GM20431 (cell line): Measurements from ENCODE around the gene CCDC148.
"Not testable (repeated sequence)": the region's sequence is repeated elsewhere in the genome, so short reads cannot be mapped to it uniquely, and the experiment has no call there.

Experiments
- in situ Hi-C: fragments of 300-500 bp; cut with MseI, MboI; formaldehyde crosslinking; loops from one replicate; pipeline ENCODE4 v1.15.0; 2020; ENCODE audit warnings: low sequenced_read_pairs; ENCODE audit not compliant: unreplicated experiment

Gene CCDC148

DNA sequence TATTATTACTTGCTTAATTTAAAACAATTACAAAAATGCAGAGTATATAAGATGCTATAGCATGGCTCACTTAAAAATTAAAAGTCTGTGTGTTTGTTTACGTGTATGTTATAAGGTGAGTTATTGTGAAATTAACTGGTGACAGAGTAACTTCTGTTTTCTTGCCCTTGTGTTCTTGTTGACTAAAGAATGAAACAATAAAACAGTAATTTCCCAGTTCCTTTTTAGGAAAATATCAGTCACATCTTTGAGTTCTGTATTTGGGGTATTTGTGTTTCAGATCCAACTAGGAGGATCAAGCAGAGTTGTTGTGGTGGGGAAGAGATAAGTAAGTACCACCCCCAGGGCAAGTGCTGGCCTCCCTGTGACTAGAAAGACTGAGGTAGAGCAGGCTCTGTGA is 143.6 kb downstream of the CCDC148 start:
- in situ Hi-C loops, result no loop called here

DNA sequence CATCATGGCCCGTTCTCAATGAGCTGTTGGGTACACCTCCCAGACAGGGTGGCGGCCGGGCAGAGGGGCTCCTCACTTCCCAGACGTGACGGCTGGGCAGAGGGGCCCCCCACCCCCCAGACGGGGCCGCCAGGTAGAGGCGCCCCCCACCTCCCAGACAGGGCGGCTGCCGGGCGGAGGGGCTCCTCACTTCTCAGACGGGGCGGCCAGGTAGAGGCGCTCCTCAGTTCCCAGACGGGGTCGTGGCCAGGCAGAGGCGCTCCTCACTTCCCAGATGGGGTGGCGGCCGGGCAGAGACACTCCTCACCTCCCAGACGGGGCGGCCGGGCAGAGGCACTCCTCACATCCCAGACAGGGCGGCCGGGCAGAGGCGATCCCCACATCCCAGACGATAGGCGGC is 146.1 kb downstream of the CCDC148 start:
- in situ Hi-C loops, result not testable (repeated sequence)

DNA sequence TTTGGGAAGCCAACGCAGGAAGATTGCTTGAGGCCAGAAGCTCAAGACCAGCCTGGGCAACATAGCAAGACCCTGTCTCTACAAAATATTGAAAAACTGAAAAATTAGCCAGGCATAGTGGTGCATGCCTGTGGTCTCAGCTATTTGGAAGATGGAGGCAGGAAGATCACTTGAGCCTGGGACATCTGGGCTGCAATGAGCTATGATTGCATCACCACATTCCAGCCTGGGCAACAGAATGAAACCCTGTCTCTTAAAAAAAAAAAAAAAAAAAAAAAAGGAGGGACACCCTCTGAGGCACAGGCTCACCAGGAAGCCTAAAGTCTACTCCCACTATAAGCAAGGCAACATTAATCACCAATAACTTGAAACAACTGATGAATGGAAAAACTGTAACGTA is 151.1 kb downstream of the CCDC148 start:
- in situ Hi-C loops, result no loop called here

DNA sequence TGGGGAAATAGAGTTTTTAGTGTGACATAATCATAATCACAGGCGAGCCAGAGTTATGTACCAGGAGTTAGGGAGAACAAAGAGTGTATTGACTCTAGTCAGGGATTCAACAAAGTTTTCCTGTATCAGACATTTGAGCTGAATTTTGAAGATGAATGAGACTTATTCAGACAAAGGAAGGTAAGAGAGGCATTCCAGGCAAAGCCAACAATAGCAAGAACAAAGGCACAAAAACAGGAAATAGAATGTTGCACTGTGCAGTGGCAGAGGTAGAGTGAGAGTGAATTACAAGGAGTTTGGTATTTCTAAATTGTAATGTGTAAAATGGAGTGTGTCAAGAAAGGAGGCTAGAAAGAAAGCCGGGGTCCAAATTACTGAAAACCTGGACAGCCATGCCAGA is 156.2 kb downstream of the CCDC148 start:
- in situ Hi-C loops, result no loop called here

DNA sequence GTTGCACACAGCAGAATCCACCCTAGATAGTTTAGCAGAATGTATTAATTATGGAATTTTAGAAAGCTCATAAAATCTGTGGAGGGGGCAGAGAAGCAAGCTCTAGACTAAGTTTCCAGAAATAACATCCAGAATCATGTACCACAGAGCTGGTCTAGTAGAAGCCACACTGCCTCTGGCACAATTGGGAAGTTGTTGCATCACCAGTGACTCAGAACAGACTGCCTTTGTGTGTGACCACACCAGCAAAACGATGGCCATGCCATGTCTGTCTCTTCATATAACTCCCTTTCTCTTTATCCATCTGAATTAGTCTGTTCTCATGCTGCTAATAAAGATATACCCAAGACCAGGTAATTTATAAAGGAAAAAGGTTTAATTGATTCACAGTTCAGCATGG is 158.9 kb downstream of the CCDC148 start:
- in situ Hi-C loops, result no loop called here

DNA sequence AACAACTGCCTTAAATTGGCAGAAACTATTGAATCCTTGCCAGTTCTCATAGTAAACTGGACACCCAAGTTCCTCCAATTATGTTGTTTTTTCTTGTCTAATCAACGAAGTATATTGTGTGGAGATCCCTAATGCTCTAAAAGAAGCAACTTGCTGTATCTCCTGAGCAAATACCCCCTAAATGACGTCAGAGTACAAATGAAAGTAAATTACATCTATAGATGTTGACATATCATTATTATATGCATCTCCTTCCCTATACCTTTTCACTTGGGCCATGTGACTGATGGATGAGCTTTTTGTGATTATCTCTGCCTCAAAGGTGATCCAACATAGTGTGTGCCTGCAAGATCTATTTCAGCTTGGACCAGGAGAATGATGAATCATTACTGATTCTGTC is 159.4 kb downstream of the CCDC148 start:
- in situ Hi-C loops, result no loop called here

DNA sequence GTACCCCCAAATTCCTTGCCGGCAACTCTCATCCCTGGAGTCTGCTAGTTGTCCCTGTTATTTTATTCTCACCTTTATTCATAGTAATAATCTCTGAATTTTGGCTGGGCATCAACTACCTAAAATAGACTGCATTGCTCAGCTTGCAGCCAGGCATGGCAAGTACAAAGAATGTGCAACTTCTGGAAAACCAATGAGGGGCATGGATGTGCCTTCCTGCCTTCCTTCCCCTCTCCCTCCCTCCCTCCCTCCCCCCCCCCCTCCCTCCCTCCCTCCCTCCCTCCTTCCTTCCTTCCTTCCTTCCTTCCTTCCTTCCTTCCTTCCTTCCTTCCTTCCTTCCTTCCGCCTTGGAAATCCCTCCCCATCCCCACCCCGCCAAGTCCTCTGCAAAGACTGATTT is 162.8 kb downstream of the CCDC148 start:
- in situ Hi-C loops, result no loop called here

DNA sequence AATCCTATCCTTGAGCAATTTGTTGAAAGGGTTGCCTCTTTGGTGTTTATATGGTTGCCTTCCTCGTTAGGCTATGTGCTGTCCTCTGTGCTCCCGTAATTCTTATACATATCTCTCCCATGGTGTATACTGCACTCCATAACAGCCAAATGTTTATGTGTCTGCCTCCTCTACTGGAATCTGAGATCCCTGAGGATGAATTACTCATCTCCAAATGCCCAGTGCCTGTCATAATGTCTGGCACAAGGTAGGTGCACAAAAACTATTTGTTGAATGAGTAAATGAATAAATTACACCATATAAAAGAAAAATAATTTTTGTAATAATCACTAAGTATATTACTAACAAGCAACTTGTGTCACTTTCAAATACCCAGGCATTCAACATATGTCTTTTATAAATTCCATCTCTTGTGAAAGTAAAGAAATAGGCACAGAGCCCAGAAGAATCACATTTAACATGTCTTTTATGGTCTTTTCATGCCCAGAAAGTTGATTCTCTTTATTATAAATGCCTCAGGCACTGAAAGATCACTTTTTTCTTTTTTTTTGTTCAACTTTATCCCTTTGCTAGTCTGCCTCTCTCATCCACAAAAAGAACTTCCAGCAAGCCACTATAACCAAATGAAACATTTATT is 164.9 kb downstream of the CCDC148 start:
- in situ Hi-C loops, result no loop called here

DNA sequence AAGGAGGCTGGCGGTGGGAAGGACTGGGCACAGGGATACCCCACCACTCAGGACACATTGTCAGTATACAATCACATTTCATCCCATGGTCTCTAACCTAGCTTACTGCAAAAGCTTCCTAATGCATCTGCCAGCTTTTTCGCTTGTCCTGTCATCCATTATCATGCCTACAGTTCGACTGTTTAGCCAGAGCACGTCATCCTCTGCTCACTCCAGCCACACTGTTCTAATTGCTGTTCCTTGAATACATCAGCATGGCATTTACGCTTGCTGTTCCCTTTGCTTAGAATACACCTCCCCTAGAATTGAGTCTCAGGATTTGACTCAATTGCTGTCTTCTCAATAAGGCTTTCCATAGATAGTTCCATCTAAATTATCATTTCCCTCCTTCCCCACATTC is 166.3 kb downstream of the CCDC148 start:
- in situ Hi-C loops, result no loop called here

DNA sequence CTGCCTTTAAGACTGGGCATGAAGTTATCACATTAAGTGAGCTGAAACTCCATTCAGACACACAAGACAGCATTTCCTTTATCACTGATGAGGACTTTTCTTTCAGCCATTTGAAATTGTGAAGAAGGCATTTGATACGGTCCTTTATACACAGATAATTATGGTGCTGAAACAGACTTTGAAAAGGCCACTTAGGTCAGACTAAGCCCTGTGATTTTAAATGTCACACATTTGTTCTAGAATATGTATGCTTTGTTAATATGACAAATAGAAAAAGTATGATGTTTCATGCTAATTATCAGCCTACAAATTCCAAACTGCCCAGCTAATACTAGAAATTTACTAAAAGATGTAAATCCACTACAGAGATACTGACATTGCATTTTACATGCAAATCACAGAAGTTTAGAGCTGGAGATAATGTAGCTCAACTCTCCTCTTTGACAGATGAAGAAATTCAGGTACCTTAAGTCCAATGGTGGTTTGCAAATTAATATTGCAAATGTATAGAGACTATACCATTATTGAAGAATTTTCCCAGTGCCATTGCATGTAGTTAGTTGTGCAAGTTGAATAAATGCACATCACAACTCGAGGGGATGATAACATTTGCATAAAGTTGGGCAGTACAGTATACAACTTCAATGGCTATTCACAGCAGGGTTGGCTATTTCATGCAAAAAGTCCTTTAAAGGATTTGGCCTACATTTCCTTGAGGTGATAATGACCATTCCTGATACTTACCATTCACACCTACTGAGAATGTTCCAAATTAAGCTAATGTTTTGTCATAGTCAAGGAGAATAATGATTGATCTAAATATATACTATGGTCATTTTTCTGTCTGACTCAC is 179.7 kb downstream of the CCDC148 start:
- in situ Hi-C loops, result no loop called here

DNA sequence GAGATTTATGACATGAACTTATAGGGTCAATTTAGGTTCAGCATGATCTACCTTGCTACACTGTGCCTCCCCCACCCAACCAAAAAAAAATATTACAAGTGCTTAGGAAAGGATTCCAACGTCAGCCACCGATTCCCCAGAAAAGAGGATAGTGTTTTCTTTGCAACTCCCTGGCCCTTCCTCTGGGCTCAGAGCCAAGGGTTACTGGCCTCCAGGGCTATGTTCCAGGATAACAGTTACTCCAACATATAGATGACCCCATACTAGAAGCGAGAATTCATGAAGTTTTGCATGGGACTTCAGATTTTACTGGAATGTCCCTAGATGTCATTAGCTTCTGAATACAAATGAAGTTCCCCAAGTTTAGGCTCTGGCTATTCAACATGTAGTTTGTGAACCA is 182.8 kb downstream of the CCDC148 start:
- in situ Hi-C loops, result no loop called here

DNA sequence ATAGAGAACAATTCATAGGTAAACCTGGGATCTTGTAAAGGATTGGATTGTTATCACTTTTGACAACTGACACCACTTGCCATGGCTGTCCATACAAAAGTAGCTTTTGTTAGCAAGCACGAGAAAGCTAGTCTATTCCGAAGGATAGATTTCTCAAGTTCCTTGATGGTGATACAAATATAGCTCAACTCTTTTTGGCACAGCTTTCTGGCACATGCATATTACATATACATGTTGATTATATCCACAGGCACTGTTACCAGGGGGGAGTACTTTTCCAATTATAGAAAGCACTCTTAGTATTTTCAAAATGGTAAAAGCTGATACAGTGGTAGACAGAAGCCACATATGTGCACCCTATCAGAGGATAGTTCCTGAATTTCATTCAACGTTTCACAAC is 186.0 kb downstream of the CCDC148 start:
- in situ Hi-C loops, result no loop called here

DNA sequence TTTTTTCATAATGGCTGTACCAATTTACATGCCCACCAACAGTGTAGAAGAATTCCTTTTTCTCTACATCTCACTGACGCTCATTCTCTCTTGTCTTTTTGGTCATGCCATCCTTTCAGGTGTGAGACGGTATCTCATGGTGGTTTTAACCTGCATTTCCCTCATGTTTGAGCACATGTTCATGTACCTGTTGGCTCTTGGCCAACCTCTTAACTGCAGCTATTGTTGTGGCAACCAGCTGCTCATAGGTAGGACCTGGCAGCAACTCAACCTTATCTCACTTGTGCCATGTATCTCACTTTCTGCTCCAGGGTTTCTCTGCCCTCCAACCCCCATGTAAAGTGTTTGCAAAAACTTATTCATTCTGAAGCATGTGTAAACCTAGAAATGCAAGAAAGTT is 187.4 kb downstream of the CCDC148 start:
- in situ Hi-C loops, result no loop called here

DNA sequence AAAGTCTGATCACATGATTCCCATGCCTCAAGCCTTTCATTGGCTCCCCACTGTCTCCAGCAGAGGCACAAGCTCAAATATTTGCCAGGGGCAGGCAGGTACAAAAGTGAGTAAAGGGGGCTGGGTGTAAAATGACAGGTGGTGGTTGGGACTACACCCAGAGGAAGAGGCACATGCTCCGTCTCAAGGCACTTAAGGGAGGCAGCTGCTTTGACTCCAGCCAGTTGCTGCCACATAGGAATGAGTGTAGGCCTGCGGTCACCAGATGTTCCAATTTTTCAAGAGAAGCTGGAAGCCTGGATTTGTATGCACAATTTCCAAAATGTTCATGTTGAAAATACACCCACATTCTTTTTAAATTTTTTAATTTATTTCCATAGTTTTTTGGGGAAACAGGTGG is 190.4 kb downstream of the CCDC148 start:
- in situ Hi-C loops, result no loop called here

DNA sequence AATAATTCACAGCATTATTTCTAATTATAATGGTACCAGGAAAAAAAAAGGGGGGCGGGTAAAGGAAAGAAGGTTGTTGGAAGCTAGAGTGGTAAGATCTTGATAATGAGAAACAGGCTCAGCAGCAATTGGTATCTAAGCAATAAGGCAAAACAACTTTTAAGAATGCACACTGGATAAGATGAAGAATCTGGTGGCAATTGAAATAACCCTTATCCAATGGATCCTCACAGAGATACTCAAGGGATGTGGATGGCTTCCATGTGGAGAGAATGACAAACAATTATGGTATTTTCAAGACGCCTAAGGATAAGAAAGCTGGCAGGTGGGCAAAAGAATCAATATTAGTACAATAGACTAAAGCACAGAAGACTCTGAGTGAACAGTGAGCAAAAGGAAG is 201.3 kb downstream of the CCDC148 start:
- in situ Hi-C loops, result no loop called here

DNA sequence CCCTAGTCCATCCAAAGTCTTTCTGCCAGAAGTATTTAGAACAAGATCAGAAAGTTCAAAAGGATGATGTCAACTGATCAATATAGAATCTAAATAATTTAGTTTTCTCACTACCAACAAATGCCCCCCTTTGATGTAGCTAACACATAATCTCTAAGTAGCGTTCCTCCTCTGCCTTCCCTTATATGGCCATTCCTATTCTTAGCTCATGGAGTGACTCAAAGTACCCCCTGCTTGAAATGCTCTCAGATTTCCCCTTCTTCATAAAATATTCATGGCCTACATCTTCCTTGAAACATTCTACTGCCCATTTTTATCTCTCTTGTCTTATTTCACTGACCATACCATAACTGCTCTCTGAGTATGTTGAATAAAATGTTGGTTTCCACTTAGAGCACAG is 203.4 kb downstream of the CCDC148 start:
- in situ Hi-C loops, result no loop called here

DNA sequence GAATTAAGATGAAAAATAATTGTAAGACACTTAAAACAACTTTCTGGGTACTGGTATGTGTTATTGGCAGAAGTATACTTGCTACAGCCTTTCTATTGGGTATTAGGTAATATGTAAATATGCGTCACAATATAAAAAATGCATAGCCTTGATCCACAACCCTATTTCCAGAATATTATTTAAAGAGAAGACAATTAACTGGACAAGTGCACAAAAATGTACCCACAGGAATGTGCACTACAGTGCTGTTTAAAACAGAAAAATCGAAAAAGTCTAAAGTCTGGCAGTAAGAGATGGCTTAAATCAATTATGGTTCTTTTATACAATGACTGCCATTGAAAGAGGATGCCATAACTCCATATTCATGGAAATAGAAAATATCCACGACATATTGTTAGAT is 205.2 kb downstream of the CCDC148 start:
- in situ Hi-C loops, result no loop called here

DNA sequence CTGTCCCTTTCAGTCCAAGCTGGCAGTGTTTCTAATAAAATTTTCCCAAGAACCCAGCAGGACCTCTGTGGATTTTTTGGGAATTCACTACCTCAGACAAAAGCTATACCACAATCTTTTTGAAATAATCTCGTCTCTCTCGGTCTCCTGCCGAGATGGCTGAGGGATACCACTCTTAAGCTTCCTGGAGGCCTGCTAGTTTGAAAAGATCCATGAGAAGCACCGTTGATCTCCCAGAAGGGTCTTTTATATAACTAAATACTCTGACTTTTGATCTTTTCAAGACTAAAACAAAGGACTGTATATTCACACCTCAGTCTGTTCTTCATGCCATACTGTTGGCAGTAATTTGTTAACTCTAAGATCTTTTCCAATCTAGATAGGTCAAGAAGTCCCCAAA is 213.2 kb downstream of the CCDC148 start:
- in situ Hi-C loops, result no loop called here

DNA sequence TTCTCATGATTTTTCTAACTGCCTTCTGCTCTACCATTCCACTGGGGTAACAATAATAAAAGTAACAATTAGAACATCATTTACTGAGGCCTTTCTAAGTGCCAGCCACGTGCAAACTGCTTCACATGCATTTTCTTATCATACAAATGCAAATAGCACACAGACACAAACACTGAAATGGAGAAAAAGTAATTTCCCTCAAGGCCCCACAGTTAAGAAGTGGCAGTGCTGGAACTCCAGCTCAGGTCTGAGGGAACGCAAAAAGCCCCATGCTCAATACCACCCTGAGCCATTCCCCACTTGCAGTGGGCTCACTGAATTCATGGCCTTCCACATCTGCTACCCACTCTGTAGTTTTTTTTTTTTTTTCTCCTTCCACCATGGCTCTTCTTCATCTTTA is 214.3 kb downstream of the CCDC148 start:
- in situ Hi-C loops, result no loop called here

DNA sequence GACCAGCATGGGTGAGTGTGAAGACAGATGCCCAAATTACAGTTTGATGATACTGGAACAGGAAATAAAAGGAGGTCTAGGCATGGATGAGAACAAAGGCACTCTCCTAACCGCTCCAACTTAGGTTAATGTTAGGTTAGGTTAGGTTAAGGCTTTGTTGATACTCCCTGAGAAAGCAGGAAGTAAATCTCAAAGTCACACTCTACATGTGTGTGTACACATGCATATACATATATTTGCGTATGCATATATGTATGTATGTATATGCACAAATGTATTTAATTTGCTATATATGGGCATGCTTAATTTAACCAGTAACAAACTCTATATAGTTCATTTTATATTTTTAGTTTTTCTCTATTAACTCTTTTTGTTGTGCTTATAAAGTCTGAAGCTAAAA is 215.6 kb downstream of the CCDC148 start:
- in situ Hi-C loops, result no loop called here

DNA sequence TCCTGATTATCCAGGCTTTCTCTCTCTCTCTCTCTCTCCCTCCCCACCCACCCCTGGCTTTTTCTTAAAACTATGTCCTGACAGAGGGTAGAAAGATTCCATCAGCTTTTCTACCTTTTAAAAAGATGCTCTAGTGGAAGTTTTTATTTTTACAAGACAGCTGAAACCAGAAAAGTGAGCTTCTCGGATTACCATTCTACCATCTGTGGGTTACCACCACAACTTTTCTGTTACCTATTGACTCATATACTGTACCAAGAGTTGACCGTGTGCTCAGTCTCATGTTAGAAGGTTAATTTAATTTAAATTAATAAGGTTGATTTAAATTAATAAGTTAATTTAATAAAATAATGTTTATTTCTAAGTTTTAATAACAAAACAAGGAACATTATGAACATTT is 217.3 kb downstream of the CCDC148 start:
- in situ Hi-C loops, result no loop called here

DNA sequence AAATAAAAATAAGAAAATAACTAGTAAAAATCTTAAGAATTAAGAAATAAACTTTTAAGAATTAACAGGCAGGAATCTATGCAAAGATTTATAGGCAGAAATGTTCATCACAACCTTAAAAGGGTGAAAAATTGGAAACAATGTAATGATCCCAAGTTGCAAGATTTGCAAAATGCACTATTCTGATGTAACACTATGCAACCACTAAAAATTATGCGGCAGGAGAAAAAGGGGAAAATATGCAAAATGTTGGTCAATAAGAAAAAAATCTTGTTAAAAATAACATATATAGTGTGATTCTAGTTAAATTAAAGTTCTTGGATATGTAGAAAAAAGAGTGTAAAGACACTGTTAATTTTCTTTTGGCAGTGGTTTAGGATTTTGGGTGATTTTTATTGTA is 222.1 kb downstream of the CCDC148 start:
- in situ Hi-C loops, result no loop called here
